Heart left ventricle (tissue), 16 donors: ENCODE measurements around the gene STYXL1. TPM values are rescaled to one million over a fixed set of nuclear protein-coding genes. Genes with fewer than 3 reads are reported as not detected.
A peak's percentile ranks its signal among the peaks of the same experiment; 100 is the strongest.

ENCODE experiments used
- ATAC-seq, 4 donors: fragments of 200-7000 bp; cut with Tn5 transposase; one replicate each; pipeline ENCODE4 v1.9.1; 2020 to 2022; ENCODE audit warnings: moderate library complexity in 4 of 4, mild to moderate bottlenecking in 3 of 4, moderate number of reproducible peaks in 1 of 4
- DNase-seq, 5 donors: peaks; one replicate each; pipeline ENCODE4 v3.0.0-alpha.2; 2020
- H3K27ac ChIP-seq, 12 donors: fragments of 200-600 bp; sonication (generic) in 4 of 12; one replicate each; pipeline versions ENCODE4 v1.5.0 to v1.8.0; 2016 to 2022; ENCODE audit warnings: mild to moderate bottlenecking in 2 of 12
- H3K27me3 ChIP-seq, 9 donors: fragments of 200-600 bp; sonication (generic) in 2 of 9; one replicate each; pipeline versions ENCODE4 v1.5.1 to v1.8.0; 2016 to 2022; ENCODE audit warnings: mild to moderate bottlenecking in 3 of 9
- H3K36me3 ChIP-seq, 9 donors: fragments of 200-600 bp; sonication (generic) in 2 of 9; one replicate each; pipeline versions ENCODE4 v1.5.0 to v1.8.0; 2018 to 2022; ENCODE audit warnings: mild to moderate bottlenecking in 2 of 9
- H3K4me1 ChIP-seq, 12 donors: fragments of 200-600 bp; sonication (generic) in 4 of 12; one replicate each; pipeline versions ENCODE4 v1.5.0 to v1.8.0; 2016 to 2022; ENCODE audit warnings: mild to moderate bottlenecking in 3 of 12
- H3K4me3 ChIP-seq, 12 donors: fragments of 200-600 bp; sonication (generic) in 4 of 12; one replicate each; pipeline versions ENCODE4 v1.5.0 to v1.8.0; 2017 to 2022; ENCODE audit warnings: mild to moderate bottlenecking in 9 of 12, moderate library complexity in 4 of 12
- H3K9me3 ChIP-seq, 12 donors: fragments of 200-600 bp; sonication (generic) in 4 of 12; one replicate each; pipeline versions ENCODE4 v1.5.0 to v1.8.0; 2016 to 2022; ENCODE audit warnings: mild to moderate bottlenecking in 1 of 12
- POLR2A ChIP-seq, 2 donors: fragments of 450-650 bp; IDR thresholded peaks; one replicate each; pipeline ENCODE4 v1.6.1; 2017; ENCODE audit warnings: antibody characterized with exemption in 2 of 2, mild to moderate bottlenecking in 2 of 2, moderate library complexity in 2 of 2
- WGBS, 4 donors: extraction: QIAGEN DNeasy Blood & Tissue Kit in 2 of 4; methylation state at CpG; one replicate each; pipeline versions ENCODE4 v1.1.5 to v1.1.7; 2013 to 2018; 5-methylcytosine and 5-hydroxymethylcytosine counted together
- intact Hi-C, 10 donors: fragments of 100-400 bp; cut with DNase I; formaldehyde crosslinking; loops; one replicate each; pipeline versions ENCODE4 v1.11.1 to v1.14.2; 2022
- polyA plus RNA-seq, 2 donors: library from polyadenylated mRNA; stranded (reverse); fragments of 200-250 nt; gene quantifications; one replicate each; pipeline ENCODE4 v1.2.3, GENCODE V29; 2013
- total RNA-seq, 9 donors: library from RNA; depleted of rRNA in 2 of 9; stranded (reverse); fragments of >200 nt in 2 of 9; fragmentation: NEBNext Ultra II Directional in 3 of 9; extraction: Animal tissue kit (Norgen Biotek cat#: 25700) in 3 of 9; gene quantifications; one replicate each; pipeline versions ENCODE4 v1.1.0 to v1.2.4, GENCODE V29; 2016 to 2023
- TF ChIP-seq, protein P1 (sequence below), 12 donors: fragments of 200-600 bp; sonication (generic) in 4 of 12; IDR thresholded peaks; one replicate each; pipeline versions ENCODE4 v1.5.0 to v1.8.0; 2018 to 2022; ENCODE audit warnings: antibody characterized with exemption in 12 of 12, mild to moderate bottlenecking in 5 of 12
- donor health status: ischemic (EF 13 %, LVEDD 7.1; RV severe dilation, severe dysfunction).
- donor health status: healthy with polysubstance abuse.
- donor health status: DM: no; HTN: yes; CAD: no.
- donor health status: DM: no; HTN: no; CAD: no.
- donor health status: ischemic (EF 25% LVEDD 6.9; RV normal size, moderate dysfunction).
- donor health status: ischemic (EF 25% LVEDD 5.7; RV mildly dilated, moderate dysfunction).
- donor health status: healthy.
- donor health status: DM: yes; HTN: yes; CAD: no.
- donor health status: ischemic (EF 35%, LVEDD 5.7; RV mildly dilated, moderate dysfunction).
- donor health status: nonischemic (EF 11% LVEDD 7.7; RV severe dilation, severe dysfunction).
- donor health status: DM: yes; HTN: yes; CAD: no.
- donor health status: PGD.
- donor health status: ischemic (EF 29% LVEDD 5.4; RV normal size, mild dysfunction).
- donor health status: nonischemic (EF 23%, LVEDD 6.1; RV moderate dilation, normal function).

STYXL1 gene
- total and polyA plus RNA-seq, 11 donors, result 7.9 to 44.3 (median 19.1) TPM

DNA sequence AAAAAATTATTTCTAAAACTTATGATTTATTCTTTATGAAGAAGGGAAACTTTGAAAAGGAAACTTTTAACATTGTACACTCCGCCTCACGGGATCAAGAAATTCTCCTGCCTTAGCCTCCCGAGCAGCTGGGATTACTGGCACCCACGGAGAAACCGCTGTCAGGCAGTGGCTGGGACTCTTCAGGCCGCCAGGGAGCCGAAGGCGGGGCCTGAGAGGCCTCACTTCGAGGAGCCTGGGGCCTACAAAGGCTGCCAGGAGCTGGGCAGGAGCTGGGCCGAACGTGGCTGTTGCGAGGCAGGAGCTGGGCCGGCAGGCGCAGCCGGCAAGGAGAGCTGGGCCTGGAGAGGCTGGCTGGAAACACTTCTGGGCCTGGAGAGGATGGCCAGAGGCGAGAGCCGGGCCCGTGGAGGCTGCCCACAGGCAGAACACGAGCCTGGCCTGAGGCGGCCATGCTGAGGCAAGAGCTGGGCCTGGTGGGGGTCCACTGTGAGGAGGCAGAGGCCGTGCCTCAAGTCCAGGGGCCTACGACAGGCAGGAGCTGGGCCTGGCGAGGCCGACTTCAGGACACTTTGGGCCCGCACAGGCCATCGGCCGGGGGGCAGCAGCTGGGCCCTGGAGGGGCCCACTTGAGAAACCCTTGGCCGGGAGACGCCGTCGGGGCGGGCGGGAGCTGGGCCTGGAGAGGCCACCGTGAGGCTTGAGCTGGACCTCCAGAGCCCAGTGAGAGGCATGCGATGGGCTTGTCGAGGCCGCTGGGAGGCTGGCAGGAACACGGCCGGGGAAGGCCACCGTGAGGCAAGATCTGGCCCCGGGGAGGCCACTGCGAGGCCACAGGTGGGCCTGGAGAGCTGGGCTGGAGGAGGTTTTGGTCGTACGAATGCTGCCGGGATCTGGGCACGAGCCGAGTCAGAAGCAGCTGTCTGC is 23.8 kb upstream of the STYXL1 start:
- intact Hi-C loops, result no loop called here
- TF ChIP-seq, protein P1, sequence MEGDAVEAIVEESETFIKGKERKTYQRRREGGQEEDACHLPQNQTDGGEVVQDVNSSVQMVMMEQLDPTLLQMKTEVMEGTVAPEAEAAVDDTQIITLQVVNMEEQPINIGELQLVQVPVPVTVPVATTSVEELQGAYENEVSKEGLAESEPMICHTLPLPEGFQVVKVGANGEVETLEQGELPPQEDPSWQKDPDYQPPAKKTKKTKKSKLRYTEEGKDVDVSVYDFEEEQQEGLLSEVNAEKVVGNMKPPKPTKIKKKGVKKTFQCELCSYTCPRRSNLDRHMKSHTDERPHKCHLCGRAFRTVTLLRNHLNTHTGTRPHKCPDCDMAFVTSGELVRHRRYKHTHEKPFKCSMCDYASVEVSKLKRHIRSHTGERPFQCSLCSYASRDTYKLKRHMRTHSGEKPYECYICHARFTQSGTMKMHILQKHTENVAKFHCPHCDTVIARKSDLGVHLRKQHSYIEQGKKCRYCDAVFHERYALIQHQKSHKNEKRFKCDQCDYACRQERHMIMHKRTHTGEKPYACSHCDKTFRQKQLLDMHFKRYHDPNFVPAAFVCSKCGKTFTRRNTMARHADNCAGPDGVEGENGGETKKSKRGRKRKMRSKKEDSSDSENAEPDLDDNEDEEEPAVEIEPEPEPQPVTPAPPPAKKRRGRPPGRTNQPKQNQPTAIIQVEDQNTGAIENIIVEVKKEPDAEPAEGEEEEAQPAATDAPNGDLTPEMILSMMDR (IDR thresholded peaks at IDR 0.05), result no peak
- TF ChIP-seq POLR2A (IDR thresholded peaks at IDR 0.05), result no peak
- Histone ChIP-seq H3K4me3 (no peak overlapping the region), H3K27me3 (no peaks in the 10 kb centered on the region), H3K9me3 (peaks cover 0 to 19% (median 5%) of the 10 kb centered on the region in 12 donors), H3K4me1 (peaks cover 0 to 32% (median 6%) of the 10 kb centered on the region in 12 donors), H3K27ac (peak overlapping the region in 3 of 12 donors; percentile 12 to 87 (median 24)), H3K36me3 (peaks cover 0 to 13% (median 6%) of the 10 kb centered on the region in 9 donors)
- 74 to 89% (median 87%) methylated on average over 17 to 47 of the region's 47 CpGs for WGBS, 4 donors
- DNase-seq (peak in 3 of 5 donors; percentile 55 to 76 (median 69)), ATAC-seq (peak in 1 of 4 donors; percentile 40)

DNA sequence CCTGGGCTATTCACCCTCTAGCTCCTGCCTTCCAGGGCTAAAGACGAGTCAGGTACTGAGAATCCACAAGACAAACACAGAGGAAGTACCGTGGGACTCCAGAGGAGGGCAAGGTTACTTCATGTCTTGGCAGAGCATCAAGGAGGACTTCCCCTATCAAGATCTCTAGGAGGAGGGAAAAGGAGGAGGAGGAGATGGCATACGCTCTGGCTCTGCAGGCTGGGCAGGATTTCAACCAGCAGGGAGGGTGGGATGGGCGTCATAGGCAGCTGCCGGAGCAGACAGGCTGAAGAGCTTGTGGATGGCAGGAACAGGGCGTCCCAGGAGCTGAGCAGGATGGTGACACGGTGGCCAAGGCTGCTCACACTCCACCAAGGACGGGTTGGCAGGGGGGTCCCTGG is 21.4 kb upstream of the STYXL1 start:
- peaks cover 3 to 36% (median 29%) of the 10 kb centered on the region in 9 donors for H3K36me3 ChIP-seq
- no peak overlapping the region for H3K4me3 ChIP-seq
- intact Hi-C loops, result no loop called here
- peak; percentile 33 to 90 (median 78) for DNase-seq
- H3K9me3 ChIP-seq, result no peaks in the 10 kb centered on the region
- TF ChIP-seq POLR2A (IDR thresholded peaks at IDR 0.05), result no peak
- TF ChIP-seq, protein P1 (IDR thresholded peaks at IDR 0.05), result no peak
- peak overlapping the region in 4 of 12 donors; percentile 64 to 87 (median 74) for H3K27ac ChIP-seq
- WGBS, 4 donors, result 13 to 23% (median 18%) methylated on average over 8 of the region's 8 CpGs
- peak; percentile 87 to 93 (median 89) for ATAC-seq
- H3K4me1 ChIP-seq, result peaks cover 0 to 33% (median 6%) of the 10 kb centered on the region in 12 donors
- no peaks in the 10 kb centered on the region for H3K27me3 ChIP-seq

DNA sequence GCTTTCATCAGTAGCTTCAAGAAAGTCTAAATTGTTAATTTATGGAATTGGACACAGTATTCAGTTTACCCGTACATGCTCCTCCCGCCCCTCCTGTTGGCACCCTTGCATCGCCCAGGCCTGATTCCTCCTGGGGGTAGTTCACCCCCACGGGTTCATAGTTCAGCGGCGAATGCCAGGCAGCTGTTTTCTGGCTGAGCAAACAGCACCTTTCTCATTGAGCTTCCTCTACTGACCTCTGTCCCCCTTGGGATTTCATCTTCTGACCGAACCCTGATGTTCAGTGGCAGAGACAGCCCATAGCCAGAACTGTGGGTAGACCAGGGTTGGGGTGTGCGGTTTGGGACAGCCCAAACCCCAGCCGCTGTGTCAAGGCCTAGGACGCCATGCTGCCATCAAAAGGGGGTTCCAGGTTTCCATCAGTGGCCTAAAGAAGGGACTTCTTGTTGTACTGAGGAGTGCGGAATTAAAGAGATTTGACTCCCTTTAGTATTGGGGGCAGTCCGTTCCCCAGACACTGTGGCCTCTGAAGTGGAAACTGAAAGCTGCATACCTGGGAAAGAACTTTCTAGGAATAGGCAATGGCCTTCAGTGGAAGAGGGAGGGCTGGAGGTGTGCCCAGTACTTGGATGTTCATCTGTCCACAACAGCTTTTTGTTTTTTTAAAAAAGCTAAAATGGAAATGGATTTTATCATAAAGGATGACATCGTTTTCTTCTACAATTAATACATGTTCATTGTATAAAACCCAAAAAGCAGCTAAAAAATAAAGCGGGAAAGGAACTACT is 19.1 kb upstream of the STYXL1 start:
- Histone ChIP-seq H3K4me1 (peaks cover 0 to 44% (median 9%) of the 10 kb centered on the region in 12 donors), H3K27me3 (no peaks in the 10 kb centered on the region), H3K4me3 (no peak overlapping the region), H3K27ac (peak overlapping the region in 6 of 12 donors; percentile 24 to 82 (median 64)), H3K36me3 (peaks cover 3 to 60% (median 52%) of the 10 kb centered on the region in 9 donors), H3K9me3 (no peaks in the 10 kb centered on the region)
- ATAC-seq (no peak), DNase-seq (no peak)
- 85 to 91% (median 88%) methylated on average over 14 of the region's 14 CpGs for WGBS, 4 donors
- TF ChIP-seq, protein P1 (IDR thresholded peaks at IDR 0.05), result no peak
- no peak for TF ChIP-seq POLR2A (IDR thresholded peaks at IDR 0.05)
- intact Hi-C loops, result no loop called here
